A549 (cell line): ENCODE results near the gene PRKD3. TPM values are rescaled to one million over a fixed set of nuclear protein-coding genes. Genes with fewer than 3 reads are reported as not detected.

Experiments
- ATAC-seq, 2 experiments: fragments of 200-7000 bp in 1 of 2; fragments of >200 bp in 1 of 2; cut with Nextera tagmentation in 1 of 2; cut with Tn5 transposase in 1 of 2; 3 replicates each; pipeline versions ENCODE4 v1.8.0 to v1.9.1; 2018 to 2020; ENCODE audit warnings: mild to moderate bottlenecking in 1 of 2, moderate library complexity in 1 of 2
- CTCF ChIA-PET: fragments of 300-600 bp; sonication (Branson Sonifier 250); formaldehyde crosslinking; extraction: SDS; loops from one replicate; lab custom pipeline; 2021; ENCODE audit warnings: antibody characterized with exemption, inconsistent platforms; lab: Yijun Ruan, JAX
- POLR2A ChIA-PET: fragments of 350-600 bp; formaldehyde crosslinking; extraction: SDS; loops from one replicate; lab custom pipeline; 2021; ENCODE audit warnings: antibody characterized with exemption, inconsistent platforms; lab: Yijun Ruan, JAX
- DNase-seq, 2 experiments: peaks; one replicate each; pipeline versions ENCODE4 v3.0.0 to v3.0.0-alpha.2; 2011 to 2016; ENCODE audit warnings: low read depth in 1 of 2, low spot score in 1 of 2
- FAIRE-seq: peaks from 2 replicates; lab custom pipeline; 2011; peaks lifted over from hg19 to GRCh38; lab: Jason Lieb, UNC
- H3K27ac ChIP-seq, 2 experiments: fragments of >200 bp; sonication (Bioruptor Twin); formaldehyde crosslinking; 3 replicates each; pipeline ENCODE4 v1.5.1; 2016 to 2017
- H3K4me1 ChIP-seq: fragments of >200 bp; sonication (Bioruptor Twin); formaldehyde crosslinking; 3 replicates; pipeline ENCODE4 v1.6.1; 2016
- H3K4me2 ChIP-seq: fragments of >200 bp; sonication (Bioruptor Twin); formaldehyde crosslinking; 3 replicates; pipeline ENCODE4 v1.6.1; 2016
- H3K4me3 ChIP-seq: fragments of >200 bp; sonication (Bioruptor Twin); formaldehyde crosslinking; 3 replicates; pipeline ENCODE4 v1.5.1; 2016
- H3K9me3 ChIP-seq: fragments of >200 bp; sonication (Bioruptor Twin); formaldehyde crosslinking; 3 replicates; pipeline ENCODE4 v1.6.1; 2016
- BHLHE40 ChIP-seq: IDR thresholded peaks from 2 replicates; pipeline ENCODE4 v1.6.1; 2012; ENCODE audit warnings: low read depth, low read length, inconsistent platforms
- CHD4 ChIP-seq: fragments of 200-600 bp; sonication (generic); IDR thresholded peaks from 2 replicates; pipeline ENCODE4 v1.6.1; 2016; ENCODE audit warnings: antibody characterized with exemption, mild to moderate bottlenecking, borderline replicate concordance
- EHMT2 ChIP-seq: fragments of 200-600 bp; sonication (generic); IDR thresholded peaks from 2 replicates; pipeline ENCODE4 v1.6.1; 2016; ENCODE audit warnings: antibody characterized with exemption, low read depth, mild to moderate bottlenecking, moderate library complexity
- FOSB ChIP-seq: fragments of 250-450 bp; sonication (Bioruptor Pico); IDR thresholded peaks from 2 replicates; pipeline ENCODE4 v1.5.0; 2020; ENCODE audit warnings: mild to moderate bottlenecking, moderate library complexity
- GATA3 ChIP-seq: IDR thresholded peaks from 2 replicates; pipeline ENCODE4 v1.6.1; 2012; ENCODE audit warnings: borderline replicate concordance
- HDAC2 ChIP-seq: fragments of 200-600 bp; sonication (generic); IDR thresholded peaks from 2 replicates; pipeline ENCODE4 v1.6.1; 2016
- JUN ChIP-seq, 2 experiments: fragments of >200 bp; sonication (Bioruptor Twin); formaldehyde crosslinking; IDR thresholded peaks; 2 replicates in 1 of 2; 3 replicates in 1 of 2; pipeline ENCODE4 v1.6.1; 2016 to 2017
- JUNB ChIP-seq: fragments of >200 bp; sonication (Bioruptor Twin); formaldehyde crosslinking; IDR thresholded peaks from 2 replicates; pipeline ENCODE4 v1.6.1; 2016
- KDM5A ChIP-seq: fragments of 200-600 bp; sonication (generic); IDR thresholded peaks from 2 replicates; pipeline ENCODE4 v1.6.1; 2016; ENCODE audit warnings: antibody characterized with exemption, mild to moderate bottlenecking
- MAFK ChIP-seq: fragments of 450-650 bp; IDR thresholded peaks from 2 replicates; pipeline ENCODE4 v1.6.1; 2014; ENCODE audit not compliant: partially characterized antibody
- MAX ChIP-seq: IDR thresholded peaks from 2 replicates; pipeline ENCODE4 v1.6.1; 2012
- MYC ChIP-seq: IDR thresholded peaks from 2 replicates; pipeline ENCODE4 v1.6.1; 2012; ENCODE audit warnings: mild to moderate bottlenecking, inconsistent platforms, low read length, improper control_type of control experiment, borderline replicate concordance
- NR3C1 ChIP-seq: fragments of >200 bp; sonication (Bioruptor Twin); formaldehyde crosslinking; IDR thresholded peaks from 3 replicates; pipeline ENCODE4 v1.6.1; 2017
- POLR2A ChIP-seq: IDR thresholded peaks from 2 replicates; pipeline ENCODE4 v1.6.1; 2012; ENCODE audit warnings: mild to moderate bottlenecking, low read length
- RAD21 ChIP-seq, 2 experiments: fragments of >200 bp in 1 of 2; sonication (Bioruptor Twin) in 1 of 2; formaldehyde crosslinking in 1 of 2; IDR thresholded peaks in 1 of 2; conservative IDR thresholded peaks in 1 of 2; 2 replicates in 1 of 2; 3 replicates in 1 of 2; pipeline ENCODE4 v1.6.1; 2012 to 2018; ENCODE audit warnings: inconsistent platforms in 1 of 2
- RARB ChIP-seq: fragments of 250-450 bp; sonication (Bioruptor Pico); IDR thresholded peaks from 2 replicates; pipeline ENCODE4 v1.8.0; 2021; ENCODE audit warnings: mild to moderate bottlenecking, moderate library complexity
- RCOR1 ChIP-seq: fragments of 150-350 bp; IDR thresholded peaks from 2 replicates; pipeline ENCODE4 v1.6.1; 2014; ENCODE audit warnings: antibody characterized with exemption, low read length, low read depth
- SMC3 ChIP-seq: fragments of >200 bp; sonication (Bioruptor Twin); formaldehyde crosslinking; IDR thresholded peaks from 3 replicates; pipeline ENCODE4 v1.6.1; 2018; ENCODE audit warnings: inconsistent platforms
- TFCP2L1 ChIP-seq: fragments of 250-450 bp; sonication (Bioruptor Pico); IDR thresholded peaks from 2 replicates; pipeline ENCODE4 v1.5.0; 2021; ENCODE audit warnings: mild to moderate bottlenecking
- TP53 ChIP-seq: fragments of 250-450 bp; sonication (Bioruptor Pico); IDR thresholded peaks from 2 replicates; pipeline ENCODE4 v1.5.0; 2021; ENCODE audit warnings: mild to moderate bottlenecking, moderate library complexity
- USF2 ChIP-seq: fragments of 450-650 bp; IDR thresholded peaks from 2 replicates; pipeline ENCODE4 v1.6.1; 2014; ENCODE audit warnings: antibody characterized with exemption
- ZC3H11A ChIP-seq: fragments of 450-650 bp; IDR thresholded peaks from 2 replicates; pipeline ENCODE4 v1.6.1; 2014; ENCODE audit warnings: antibody characterized with exemption, mild to moderate bottlenecking
- ZFP36 ChIP-seq: fragments of 450-650 bp; IDR thresholded peaks from 2 replicates; pipeline ENCODE4 v1.6.1; 2014; ENCODE audit warnings: borderline replicate concordance; ENCODE audit not compliant: partially characterized antibody
- ZSCAN20 ChIP-seq: fragments of 250-450 bp; sonication (Bioruptor Pico); IDR thresholded peaks from 2 replicates; pipeline ENCODE4 v1.8.0; 2022; ENCODE audit warnings: mild to moderate bottlenecking, moderate library complexity
- WGBS: methylation state at CpG from one replicate; pipeline ENCODE4 v1.1.6; 2017; ENCODE audit errors: missing lambda C conversion rate; 5-methylcytosine and 5-hydroxymethylcytosine counted together
- polyA plus RNA-seq, 4 experiments: library from polyadenylated mRNA; depleted of rRNA in 3 of 4; stranded (reverse); fragments of >200 nt; fragmentation: RNase III in 1 of 4; extraction: RNeasy Plus Mini Kit Qiagen cat#74134 plus additional on column Dnase treatment in 1 of 4; gene quantifications; 2 replicates in 3 of 4; 3 replicates in 1 of 4; pipeline ENCODE4 v1.2.3, GENCODE V29; 2011 to 2017

The PRKD3 gene
- polyA plus RNA-seq, 2 of the 4 experiments (the other 2 are of a cell fraction), result 18.2 to 28.9 TPM

- ChIA-PET POLR2A (no interaction called here), CTCF (interaction anchor here (1.2 kb wide), 1 partner anchor 23 kb away, joined by 3 read pairs; no protein-coding TSS in a partner anchor)
- Histone ChIP-seq H3K4me2 (peak overlapping the region; percentile 72; the same call in 1 of the 3 replicates), H3K27ac (no peak overlapping the region), H3K9me3 (no peaks in the 10 kb centered on the region), H3K4me1 (peaks cover 9% of the 10 kb centered on the region), H3K4me3 (no peak overlapping the region)
- TF ChIP-seq MAFK, result no peak
- TF ChIP-seq NR3C1, result no peak
- TF ChIP-seq ZSCAN20 (CRISPR knock-in tag), result no peak
- TF ChIP-seq CHD4, result no peak
- no peak for TF ChIP-seq SMC3
- no peak for TF ChIP-seq ZFP36
- TF ChIP-seq MYC, result no peak
- ATAC-seq (no peak), DNase-seq (no peak), FAIRE-seq (no peak)
- 81% methylated on average over 8 of the region's 8 CpGs for WGBS
Measured at GRCh38 chr2:37326866-37327634, 2.4 kb upstream of the PRKD3 start.

GRCh38 chr2:37326285-37326684 is 1.7 kb upstream of the PRKD3 start:
- ChIA-PET POLR2A (interaction anchor here (0.6 kb wide), 1 partner anchor 45 kb away, joined by 5 read pairs; no protein-coding TSS in a partner anchor), CTCF (interaction anchor here (0.6 to 1.6 kb wide), 3 partner anchors 12 to 551 kb away, joined by 3 to 5 read pairs (median 3); no protein-coding TSS in a partner anchor)
- TF ChIP-seq GATA3 (no peak), FOSB (CRISPR knock-in tag) (no peak), TFCP2L1 (no peak), TP53 (no peak), CHD4 (no peak), ZC3H11A (no peak), EHMT2 (no peak), RARB (no peak), JUN (IDR thresholded peaks at IDR 0.05) (no peak), KDM5A (no peak), RAD21 (conservative IDR thresholded peaks at IDR 0.05 in 1 of 2, IDR thresholded peaks at IDR 0.05 in 1 of 2) (no peak), JUNB (no peak), HDAC2 (no peak)
- Histone ChIP-seq H3K4me3 (no peak overlapping the region), H3K9me3 (no peaks in the 10 kb centered on the region), H3K27ac (no peak overlapping the region), H3K4me2 (peak overlapping the region; percentile 72), H3K4me1 (peaks cover 9% of the 10 kb centered on the region)
- DNase-seq (peak in 1 of 2 experiments; percentile 61), FAIRE-seq (no peak), ATAC-seq (peak in 1 of 2 experiments; percentile 44; a peak in 3 of 6 replicates)
- WGBS, result 10% methylated on average over 2 of the region's 2 CpGs

GRCh38 chr2:37325625-37326071 is 1.0 kb upstream of the PRKD3 start:
- whole genome bisulfite sequencing, result 91% methylated on average over 12 of the region's 12 CpGs
- Histone ChIP-seq H3K9me3 (no peaks in the 10 kb centered on the region), H3K27ac (peak overlapping the region in 1 of 2 experiments; percentile 95; a peak in 2 of 6 replicates), H3K4me3 (peak overlapping the region; percentile 71), H3K4me2 (peak overlapping the region; percentile 72), H3K4me1 (peaks cover 9% of the 10 kb centered on the region)
- ChIA-PET POLR2A (interaction anchor here (0.6 kb wide), 1 partner anchor 45 kb away, joined by 5 read pairs; no protein-coding TSS in a partner anchor), CTCF (interaction anchor here (0.6 to 2.6 kb wide), 7 partner anchors 12 to 552 kb away, joined by 3 to 9 read pairs (median 3); partner anchors contain the start of gene QPCT)
- no peak for DNase-seq
- ATAC-seq, result 0 out of 6 replicates have a peak, but pooled peaks of 1 of the 2 experiments have one; percentile 4
- FAIRE-seq, result no peak
- TF ChIP-seq TP53 (no peak), HDAC2 (no peak), USF2 (no peak), BHLHE40 (no peak), MYC (no peak), CHD4 (no peak), TFCP2L1 (no peak), RCOR1 (no peak), POLR2A (no peak), ZSCAN20 (CRISPR knock-in tag) (no peak), MAX (no peak), JUN (IDR thresholded peaks at IDR 0.05) (no peak)
